ENCODE results near the gene SCAI.
"Not testable (repeated sequence)": the region's sequence is repeated elsewhere in the genome, so short reads cannot be mapped to it uniquely, and the experiment has no call there.

The SCAI gene

GRCh38 chr9:124947727-124948391 lies 195.5 kb downstream of the SCAI start:
- no peak for DNase-seq (ENCODE audit: low read depth, low spot score)

GRCh38 chr9:124946167-124946566 lies 197.2 kb downstream of the SCAI start:
- DNase-seq (ENCODE audit: low read depth, low spot score): no peak

- peak; percentile 21 for DNase-seq (ENCODE audit: low read depth, low spot score)
Measured at GRCh38 chr9:124941679-124942561, 201.4 kb downstream of the SCAI start.

- peak; percentile 79 for DNase-seq (ENCODE audit: low read depth, low spot score)
Measured at GRCh38 chr9:124940894-124941678, 202.2 kb downstream of the SCAI start, which contains the start of gene GOLGA1. Gene GOLGA1, minus strand, starts transcription at chr9:124941083. Its CDS starts 2,372 bp downstream, at chr9:124938711.

- DNase-seq (ENCODE audit: low read depth, low spot score): no peak
Measured at GRCh38 chr9:124940521-124940893, 202.8 kb downstream of the SCAI start.

- DNase-seq (ENCODE audit: low read depth, low spot score): no peak
Measured at GRCh38 chr9:124939944-124940343, 203.4 kb downstream of the SCAI start.

GRCh38 chr9:124934290-124934689 lies 209.0 kb downstream of the SCAI start:
- no peak for DNase-seq (ENCODE audit: low read depth, low spot score)

GRCh38 chr9:124932333-124932732 lies 211.0 kb downstream of the SCAI start:
- no peak for DNase-seq (ENCODE audit: low read depth, low spot score)

- no peak for DNase-seq (ENCODE audit: low read depth, low spot score)
Measured at GRCh38 chr9:124929464-124929863, 213.9 kb downstream of the SCAI start.

- DNase-seq (ENCODE audit: low read depth, low spot score): no peak
Measured at GRCh38 chr9:124928116-124928515, 215.2 kb downstream of the SCAI start.

GRCh38 chr9:124920394-124920793 lies 222.9 kb downstream of the SCAI start:
- DNase-seq (ENCODE audit: low read depth, low spot score): not testable (repeated sequence)

- no peak for DNase-seq (ENCODE audit: low read depth, low spot score)
Measured at GRCh38 chr9:124914753-124915405, 228.4 kb downstream of the SCAI start.

- DNase-seq (ENCODE audit: low read depth, low spot score): no peak
Measured at GRCh38 chr9:124913378-124913777, 229.9 kb downstream of the SCAI start.

- no peak for DNase-seq (ENCODE audit: low read depth, low spot score)
Measured at GRCh38 chr9:124911766-124912165, 231.6 kb downstream of the SCAI start.

- DNase-seq (ENCODE audit: low read depth, low spot score): no peak
Measured at GRCh38 chr9:124908098-124908497, 235.2 kb downstream of the SCAI start.

GRCh38 chr9:124906966-124907365 lies 236.4 kb downstream of the SCAI start:
- no peak for DNase-seq (ENCODE audit: low read depth, low spot score)

GRCh38 chr9:124899845-124900244 lies 243.5 kb downstream of the SCAI start:
- no peak for DNase-seq (ENCODE audit: low read depth, low spot score)

- DNase-seq (ENCODE audit: low read depth, low spot score): no peak
Measured at GRCh38 chr9:124897570-124898460, 245.5 kb downstream of the SCAI start.

- peak; percentile 9 for DNase-seq (ENCODE audit: low read depth, low spot score)
Measured at GRCh38 chr9:124894741-124895170, 248.6 kb downstream of the SCAI start.

- no peak for DNase-seq (ENCODE audit: low read depth, low spot score)
Measured at GRCh38 chr9:124894035-124894740, 249.1 kb downstream of the SCAI start.
